ENCODE measurements around the gene LCP2. TPM values are rescaled to one million over a fixed set of nuclear protein-coding genes. Genes with fewer than 3 reads are reported as not detected.

LCP2 gene
- total RNA-seq, 1 experiment from 2014 or later = 0.61 TPM

GRCh38 chr5:170279459-170279817 lies 18.1 kb downstream of the LCP2 start:
- DNase-seq (ENCODE audit: low read depth, low spot score) (no peak), ATAC-seq (no peak)
- Histone ChIP-seq H3K9me2 (ENCODE audit: insufficient read depth) (no peaks in the 10 kb centered on the region), H3K9ac (ENCODE audit: low read length) (no peak overlapping the region), H3K79me2 (ENCODE audit: insufficient read depth, low read length) (no peaks in the 10 kb centered on the region), H3K36me3 (ENCODE audit: control insufficient read depth in 1 of 2, insufficient read depth in 2 of 2, low read length in 2 of 2) (no peaks in the 10 kb centered on the region), H4K20me1 (ENCODE audit: insufficient read depth) (no peaks in the 10 kb centered on the region), H3K9me3 (ENCODE audit: control insufficient read depth in 1 of 2, insufficient read depth in 1 of 2, low read depth in 1 of 2, low read length in 2 of 2) (peaks cover 0 to 8% of the 10 kb centered on the region in 2 experiments; a peak in 1 of 4 replicates), H3K4me2 (ENCODE audit: low read length) (no peak overlapping the region), H3K4me1 (ENCODE audit: control insufficient read depth in 1 of 2, insufficient read depth in 2 of 2, low read length in 2 of 2) (no peaks in the 10 kb centered on the region), H3K27ac (ENCODE audit: low read depth, low read length) (no peak overlapping the region), H3K4me3 (replicated peaks in 1 of 2; ENCODE audit: low read depth in 1 of 2, low read length in 2 of 2) (no peak overlapping the region), H3K27me3 (ENCODE audit: insufficient read depth, low read length) (peaks cover 21% of the 10 kb centered on the region; the same call in 1 of the 2 replicates), H2AFZ (ENCODE audit: low read depth, low read length, poor library complexity, severe bottlenecking) (no peak overlapping the region)
- ChIA-PET RAD21 (ENCODE audit: low non-redundant PET in 1 of 2, low total read pairs in 2 of 2, uncharacterized antibody in 2 of 2, unreplicated experiment in 2 of 2) (no interaction called here), POLR2A (no interaction called here), CTCF (no interaction called here)
- BruUV-seq (replicated peaks) = no TSS peak
- intact Hi-C loops (cut with micrococcal nuclease) = no loop called here
- TF ChIP-seq EGR1 (IDR thresholded peaks at IDR 0.05; ENCODE audit: low read depth) (no peak), ZBTB33 (IDR thresholded peaks at IDR 0.05; ENCODE audit: extremely low read depth, insufficient replicate concordance, low read length) (no peak), POLR2A (IDR thresholded peaks at IDR 0.05; ENCODE audit: borderline replicate concordance, extremely low read depth, insufficient read depth, insufficient read length) (no peak), EZH2phosphoT487 (IDR thresholded peaks at IDR 0.05; ENCODE audit: borderline replicate concordance) (no peak), SIN3A (IDR thresholded peaks at IDR 0.05; ENCODE audit: low read depth) (no peak), ZNF274 (IDR thresholded peaks at IDR 0.05; ENCODE audit: low read depth, low read length) (no peak), SP1 (IDR thresholded peaks at IDR 0.05; ENCODE audit: low read depth) (no peak), CEBPB (IDR thresholded peaks at IDR 0.05; ENCODE audit: low read depth) (no peak), ATF3 (IDR thresholded peaks at IDR 0.05) (no peak), SRF (IDR thresholded peaks at IDR 0.05; ENCODE audit: low read depth) (no peak), FOSL1 (IDR thresholded peaks at IDR 0.05; ENCODE audit: low read depth) (no peak), EZH2 (IDR thresholded peaks at IDR 0.05) (no peak), RAD21 (IDR thresholded peaks at IDR 0.05; ENCODE audit: low read depth) (no peak), JUND (IDR thresholded peaks at IDR 0.05) (no peak)
- TF ChIP-seq, protein P1, sequence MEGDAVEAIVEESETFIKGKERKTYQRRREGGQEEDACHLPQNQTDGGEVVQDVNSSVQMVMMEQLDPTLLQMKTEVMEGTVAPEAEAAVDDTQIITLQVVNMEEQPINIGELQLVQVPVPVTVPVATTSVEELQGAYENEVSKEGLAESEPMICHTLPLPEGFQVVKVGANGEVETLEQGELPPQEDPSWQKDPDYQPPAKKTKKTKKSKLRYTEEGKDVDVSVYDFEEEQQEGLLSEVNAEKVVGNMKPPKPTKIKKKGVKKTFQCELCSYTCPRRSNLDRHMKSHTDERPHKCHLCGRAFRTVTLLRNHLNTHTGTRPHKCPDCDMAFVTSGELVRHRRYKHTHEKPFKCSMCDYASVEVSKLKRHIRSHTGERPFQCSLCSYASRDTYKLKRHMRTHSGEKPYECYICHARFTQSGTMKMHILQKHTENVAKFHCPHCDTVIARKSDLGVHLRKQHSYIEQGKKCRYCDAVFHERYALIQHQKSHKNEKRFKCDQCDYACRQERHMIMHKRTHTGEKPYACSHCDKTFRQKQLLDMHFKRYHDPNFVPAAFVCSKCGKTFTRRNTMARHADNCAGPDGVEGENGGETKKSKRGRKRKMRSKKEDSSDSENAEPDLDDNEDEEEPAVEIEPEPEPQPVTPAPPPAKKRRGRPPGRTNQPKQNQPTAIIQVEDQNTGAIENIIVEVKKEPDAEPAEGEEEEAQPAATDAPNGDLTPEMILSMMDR (IDR thresholded peaks at IDR 0.05 in 2 of 3, conservative IDR thresholded peaks at IDR 0.05 in 1 of 3; ENCODE audit: borderline replicate concordance in 1 of 3, insufficient read depth in 1 of 3, low read depth in 2 of 3, low read length in 2 of 3) = no peak
- TF ChIP-seq, protein P2, sequence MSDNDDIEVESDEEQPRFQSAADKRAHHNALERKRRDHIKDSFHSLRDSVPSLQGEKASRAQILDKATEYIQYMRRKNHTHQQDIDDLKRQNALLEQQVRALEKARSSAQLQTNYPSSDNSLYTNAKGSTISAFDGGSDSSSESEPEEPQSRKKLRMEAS (IDR thresholded peaks at IDR 0.05) = no peak
